T-helper 2 cell treated with Interferon-gamma antibody and Interleukin-4, amounts not matched to agents 5 μg/mL and 100 μg/mL, for 36 hours (primary cell): ENCODE results near the gene TIMP3.
"Not testable (repeated sequence)": the region's sequence is repeated elsewhere in the genome, so short reads cannot be mapped to it uniquely, and the experiment has no call there.

ENCODE experiments used
- DNase-seq: peaks from one replicate; pipeline ENCODE4 v3.0.0; 2021; ENCODE audit warnings: low spot score
- H3K27ac Mint-ChIP-seq: one replicate; pipeline ENCODE4 v1.8.0; 2021; ENCODE audit warnings: mild to moderate bottlenecking, mixed read lengths
- H3K27me3 Mint-ChIP-seq: one replicate; pipeline ENCODE4 v1.8.0; 2021; ENCODE audit warnings: low read depth, mixed read lengths
- H3K36me3 Mint-ChIP-seq: one replicate; pipeline ENCODE4 v1.8.0; 2021; ENCODE audit warnings: low read depth, mixed read lengths
- H3K4me1 Mint-ChIP-seq: one replicate; pipeline ENCODE4 v1.8.0; 2021; ENCODE audit warnings: low read depth, mixed read lengths
- H3K4me3 Mint-ChIP-seq: one replicate; pipeline ENCODE4 v1.8.0; 2022; ENCODE audit warnings: mild to moderate bottlenecking, moderate library complexity, mixed read lengths
- H3K9me3 Mint-ChIP-seq: one replicate; pipeline ENCODE4 v1.8.0; 2021; ENCODE audit warnings: mixed read lengths

The TIMP3 gene

DNA sequence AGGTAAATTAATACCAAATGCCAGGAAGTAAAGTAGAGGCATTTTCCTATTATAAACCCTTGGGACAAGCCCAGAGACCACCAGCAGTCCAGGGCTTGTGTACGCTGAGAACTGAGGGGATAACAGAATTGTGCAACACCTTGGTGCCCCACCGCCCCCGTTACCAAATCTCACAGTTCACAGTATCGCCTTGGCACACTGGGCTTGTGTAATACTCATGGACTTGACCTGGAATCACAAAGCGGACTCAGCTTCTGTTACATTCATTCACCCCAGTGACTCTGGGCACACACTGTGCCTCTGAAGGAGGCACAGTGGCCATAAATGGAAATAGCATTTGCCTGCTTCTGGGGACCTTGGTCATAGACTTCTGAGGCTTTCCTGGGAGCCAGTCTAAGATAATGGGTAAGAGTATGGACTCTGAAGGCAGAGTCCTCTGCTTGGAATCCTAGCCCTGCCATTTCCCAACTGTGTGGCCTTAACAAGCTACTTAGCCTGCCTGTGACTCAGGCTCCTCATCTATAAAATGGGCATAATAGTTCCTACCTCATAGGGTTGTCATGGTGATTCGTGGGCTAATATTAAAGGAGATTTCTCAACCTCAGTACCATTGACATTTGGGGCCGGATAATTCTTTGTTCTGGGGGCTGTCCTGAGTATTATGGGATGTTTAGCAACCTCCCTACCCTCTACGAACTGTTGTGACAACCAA, 53.7 kb downstream of the TIMP3 start:
- no peak for DNase-seq
- H3K4me3 Mint-ChIP-seq, result no peak overlapping the region
- no peaks in the 10 kb centered on the region for H3K36me3 Mint-ChIP-seq

DNA sequence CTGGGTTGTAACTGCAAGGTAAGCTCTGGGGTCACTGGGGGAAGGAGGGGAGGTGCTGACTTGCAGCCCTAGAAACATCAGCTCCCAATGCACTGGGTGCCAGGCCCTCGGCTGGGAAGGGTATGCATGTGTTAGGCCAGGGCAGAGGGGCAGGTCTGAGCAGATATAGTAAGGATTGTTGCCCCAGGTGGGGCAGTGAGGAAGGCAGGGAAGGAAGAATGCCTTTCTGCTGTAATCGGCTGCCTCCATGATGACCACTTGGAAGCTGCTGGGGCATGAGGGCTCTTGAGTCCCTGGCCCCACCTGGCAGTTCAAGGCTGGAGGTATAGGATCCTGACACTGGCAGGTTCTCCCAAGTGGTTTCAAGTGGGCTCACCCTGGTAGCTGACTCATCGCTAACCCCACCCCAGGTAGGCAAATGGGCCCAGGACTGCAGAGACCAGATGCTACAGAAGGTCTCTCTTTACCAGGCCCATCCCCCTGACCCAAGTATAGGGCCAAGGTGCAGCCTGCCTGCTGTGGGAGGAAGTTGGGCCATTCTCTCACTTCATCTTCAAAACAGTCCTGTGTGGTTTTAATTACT, 56.7 kb downstream of the TIMP3 start:
- no peak overlapping the region for H3K27ac Mint-ChIP-seq
- no peaks in the 10 kb centered on the region for H3K36me3 Mint-ChIP-seq
- H3K27me3 Mint-ChIP-seq, result no peaks in the 10 kb centered on the region
- DNase-seq, result no peak
- H3K4me1 Mint-ChIP-seq, result no peaks in the 10 kb centered on the region
- no peaks in the 10 kb centered on the region for H3K9me3 Mint-ChIP-seq
- no peak overlapping the region for H3K4me3 Mint-ChIP-seq

More for the DNA sequence above, 53.7 kb downstream of the TIMP3 start:
- no peaks in the 10 kb centered on the region for H3K9me3 Mint-ChIP-seq
- H3K27me3 Mint-ChIP-seq, result no peaks in the 10 kb centered on the region
- no peak overlapping the region for H3K27ac Mint-ChIP-seq
- no peaks in the 10 kb centered on the region for H3K4me1 Mint-ChIP-seq

- no peak overlapping the region for H3K27ac Mint-ChIP-seq
- DNase-seq, result no peak
- H3K36me3 Mint-ChIP-seq, result no peaks in the 10 kb centered on the region
- no peaks in the 10 kb centered on the region for H3K9me3 Mint-ChIP-seq
- no peak overlapping the region for H3K4me3 Mint-ChIP-seq
- no peaks in the 10 kb centered on the region for H3K4me1 Mint-ChIP-seq
- H3K27me3 Mint-ChIP-seq, result no peaks in the 10 kb centered on the region
Observed at GRCh38 chr22:32858957-32859356, 57.5 kb downstream of the TIMP3 start.

GRCh38 chr22:32859743-32860142, 58.2 kb downstream of the TIMP3 start:
- no peaks in the 10 kb centered on the region for H3K9me3 Mint-ChIP-seq
- H3K27ac Mint-ChIP-seq, result no peak overlapping the region
- H3K36me3 Mint-ChIP-seq, result no peaks in the 10 kb centered on the region
- no peaks in the 10 kb centered on the region for H3K27me3 Mint-ChIP-seq
- DNase-seq, result no peak
- H3K4me3 Mint-ChIP-seq, result no peak overlapping the region
- no peaks in the 10 kb centered on the region for H3K4me1 Mint-ChIP-seq

DNA sequence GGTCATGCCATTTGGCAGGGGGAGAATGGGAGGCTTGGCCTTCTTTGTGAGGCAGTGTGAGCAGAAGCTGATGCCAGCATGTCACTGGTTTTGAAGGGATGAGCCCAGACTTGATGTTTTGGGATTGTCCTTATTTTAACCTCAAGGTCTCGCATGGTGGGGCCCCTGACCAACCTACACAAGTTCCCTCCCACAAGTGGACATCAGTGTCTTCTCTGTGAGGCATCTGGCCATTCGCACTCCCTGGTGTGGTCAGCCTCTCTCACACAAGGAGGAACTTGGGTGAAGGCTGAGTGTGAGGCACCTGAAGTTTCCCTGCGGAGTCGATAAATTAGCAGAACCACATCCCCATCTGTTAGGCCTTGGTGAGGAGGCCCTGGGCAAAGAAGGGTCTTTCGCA, 59.8 kb downstream of the TIMP3 start:
- H3K4me3 Mint-ChIP-seq, result no peak overlapping the region
- no peak overlapping the region for H3K27ac Mint-ChIP-seq
- H3K36me3 Mint-ChIP-seq, result no peaks in the 10 kb centered on the region
- H3K9me3 Mint-ChIP-seq, result no peaks in the 10 kb centered on the region
- DNase-seq, result no peak
- no peaks in the 10 kb centered on the region for H3K27me3 Mint-ChIP-seq
- no peaks in the 10 kb centered on the region for H3K4me1 Mint-ChIP-seq

- Mint-ChIP-seq H3K36me3 (no peaks in the 10 kb centered on the region), H3K4me1 (no peaks in the 10 kb centered on the region), H3K27ac (no peak overlapping the region), H3K27me3 (no peaks in the 10 kb centered on the region), H3K9me3 (no peaks in the 10 kb centered on the region), H3K4me3 (no peak overlapping the region)
- DNase-seq, result no peak
Observed at GRCh38 chr22:32862083-32862482, 60.6 kb downstream of the TIMP3 start.

- Mint-ChIP-seq H3K4me1 (no peaks in the 10 kb centered on the region), H3K36me3 (no peaks in the 10 kb centered on the region), H3K4me3 (no peak overlapping the region), H3K27me3 (no peaks in the 10 kb centered on the region), H3K27ac (no peak overlapping the region), H3K9me3 (no peaks in the 10 kb centered on the region)
- no peak for DNase-seq
Observed at GRCh38 chr22:32862936-32863661, 61.6 kb downstream of the TIMP3 start.

DNA sequence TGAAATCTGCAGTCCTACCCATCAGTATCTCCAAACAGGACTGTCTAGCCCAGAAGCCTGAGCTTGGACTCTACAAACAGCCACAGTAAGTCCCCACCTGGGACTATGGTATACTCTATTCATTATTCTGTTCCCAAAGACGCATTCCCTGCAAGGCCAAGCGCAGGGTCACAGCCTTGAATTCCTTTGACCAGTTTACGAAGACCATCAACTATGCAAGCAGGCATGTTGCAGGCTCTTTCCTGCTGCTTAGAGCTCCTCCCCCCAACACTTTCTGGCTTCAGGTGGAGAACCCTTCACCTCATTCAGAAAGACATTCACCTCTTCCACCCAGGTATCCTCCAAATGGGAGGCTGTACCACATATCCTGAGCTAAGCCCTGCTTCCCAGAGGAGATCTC, 62.5 kb downstream of the TIMP3 start:
- Mint-ChIP-seq H3K4me3 (no peak overlapping the region), H3K4me1 (no peaks in the 10 kb centered on the region), H3K27ac (no peak overlapping the region), H3K9me3 (no peaks in the 10 kb centered on the region), H3K27me3 (no peaks in the 10 kb centered on the region), H3K36me3 (no peaks in the 10 kb centered on the region)
- DNase-seq, result no peak

DNA sequence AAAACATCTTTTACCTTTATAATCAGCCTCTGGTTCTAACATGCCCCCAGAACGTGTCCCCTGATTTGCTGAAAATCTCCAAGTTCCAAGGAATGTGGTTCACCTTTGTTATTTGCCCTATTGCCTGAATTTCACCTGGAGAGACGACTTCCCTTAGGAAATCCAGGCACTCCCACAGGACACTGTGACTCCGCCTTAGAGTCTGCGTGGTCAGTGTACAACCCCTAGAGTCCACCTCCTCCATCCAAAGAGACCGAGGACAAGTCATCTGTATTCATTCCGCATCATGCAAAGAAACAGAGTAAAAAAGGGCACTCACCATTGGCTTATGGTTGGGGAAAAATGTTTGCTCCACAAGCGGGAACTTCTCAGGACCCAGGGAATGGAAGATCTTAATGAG, 63.1 kb downstream of the TIMP3 start:
- Mint-ChIP-seq H3K4me3 (no peak overlapping the region), H3K9me3 (no peaks in the 10 kb centered on the region), H3K4me1 (no peaks in the 10 kb centered on the region), H3K27ac (no peak overlapping the region), H3K27me3 (no peaks in the 10 kb centered on the region), H3K36me3 (no peaks in the 10 kb centered on the region)
- DNase-seq, result no peak

DNA sequence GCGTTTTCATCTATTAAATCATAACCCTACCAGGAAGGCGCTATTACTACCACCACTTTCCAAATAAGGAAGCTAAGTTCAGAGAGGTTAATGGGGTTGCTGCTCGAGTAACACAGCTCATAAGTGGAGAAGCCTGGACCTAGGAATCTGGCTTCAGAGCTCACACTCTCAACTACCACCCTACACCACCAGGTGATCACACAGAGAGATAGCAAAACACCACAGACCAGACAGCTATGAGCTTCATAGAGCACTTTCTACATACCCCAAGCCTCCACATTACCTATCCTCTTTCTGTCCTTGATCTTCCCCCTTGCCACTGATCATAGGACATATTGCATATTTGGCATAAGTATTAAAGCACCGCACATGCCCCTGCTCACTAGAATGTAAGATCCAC, 65.4 kb downstream of the TIMP3 start:
- Mint-ChIP-seq H3K4me1 (no peaks in the 10 kb centered on the region), H3K27ac (no peak overlapping the region), H3K27me3 (no peaks in the 10 kb centered on the region), H3K9me3 (no peaks in the 10 kb centered on the region), H3K36me3 (no peaks in the 10 kb centered on the region), H3K4me3 (no peak overlapping the region)
- DNase-seq, result no peak

- H3K27me3 Mint-ChIP-seq, result no peaks in the 10 kb centered on the region
- no peaks in the 10 kb centered on the region for H3K36me3 Mint-ChIP-seq
- H3K4me1 Mint-ChIP-seq, result no peaks in the 10 kb centered on the region
Observed at GRCh38 chr22:32868946-32869345, 67.4 kb downstream of the TIMP3 start.

GRCh38 chr22:32870474-32870873, 69.0 kb downstream of the TIMP3 start:
- Mint-ChIP-seq H3K27me3 (no peaks in the 10 kb centered on the region), H3K27ac (no peak overlapping the region), H3K4me3 (no peak overlapping the region), H3K36me3 (no peaks in the 10 kb centered on the region), H3K4me1 (no peaks in the 10 kb centered on the region), H3K9me3 (no peaks in the 10 kb centered on the region)
- no peak for DNase-seq

More at GRCh38 chr22:32868946-32869345, 67.4 kb downstream of the TIMP3 start:
- DNase-seq, result no peak
- Mint-ChIP-seq H3K9me3 (no peaks in the 10 kb centered on the region), H3K27ac (no peak overlapping the region), H3K4me3 (no peak overlapping the region)

- H3K9me3 Mint-ChIP-seq, result not testable (repeated sequence)
Observed at GRCh38 chr22:32873604-32874003, 72.1 kb downstream of the TIMP3 start.

DNA sequence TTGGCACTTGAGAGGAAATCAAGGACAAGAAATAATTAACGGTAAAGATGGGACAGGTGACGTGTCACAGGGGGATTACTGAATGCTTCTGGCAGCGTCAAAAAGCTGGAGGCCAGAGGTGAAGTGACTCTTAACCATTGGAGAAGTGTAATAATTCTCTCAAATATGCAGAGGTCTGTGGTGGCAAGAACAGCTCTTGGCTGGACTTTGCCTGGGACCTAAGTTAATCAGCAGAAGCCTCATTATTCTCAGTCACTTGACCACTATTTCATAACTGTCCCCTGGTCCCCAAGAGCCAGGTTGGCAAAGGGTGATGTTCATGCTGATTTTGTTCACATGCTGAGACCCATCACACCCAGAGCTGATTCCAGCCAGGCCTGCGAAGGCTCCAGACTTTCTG, 72.9 kb downstream of the TIMP3 start:
- H3K27me3 Mint-ChIP-seq, result no peaks in the 10 kb centered on the region
- no peak overlapping the region for H3K27ac Mint-ChIP-seq
- no peaks in the 10 kb centered on the region for H3K9me3 Mint-ChIP-seq
- H3K36me3 Mint-ChIP-seq, result no peaks in the 10 kb centered on the region
- H3K4me1 Mint-ChIP-seq, result no peaks in the 10 kb centered on the region
- DNase-seq, result no peak
- no peak overlapping the region for H3K4me3 Mint-ChIP-seq

More at GRCh38 chr22:32873604-32874003, 72.1 kb downstream of the TIMP3 start:
- not testable (repeated sequence) for H3K27ac Mint-ChIP-seq, H3K36me3 Mint-ChIP-seq, H3K4me3 Mint-ChIP-seq, H3K4me1 Mint-ChIP-seq, DNase-seq, H3K27me3 Mint-ChIP-seq
